ENCODE data around the gene AP3D1.

AP3D1 gene

DNA sequence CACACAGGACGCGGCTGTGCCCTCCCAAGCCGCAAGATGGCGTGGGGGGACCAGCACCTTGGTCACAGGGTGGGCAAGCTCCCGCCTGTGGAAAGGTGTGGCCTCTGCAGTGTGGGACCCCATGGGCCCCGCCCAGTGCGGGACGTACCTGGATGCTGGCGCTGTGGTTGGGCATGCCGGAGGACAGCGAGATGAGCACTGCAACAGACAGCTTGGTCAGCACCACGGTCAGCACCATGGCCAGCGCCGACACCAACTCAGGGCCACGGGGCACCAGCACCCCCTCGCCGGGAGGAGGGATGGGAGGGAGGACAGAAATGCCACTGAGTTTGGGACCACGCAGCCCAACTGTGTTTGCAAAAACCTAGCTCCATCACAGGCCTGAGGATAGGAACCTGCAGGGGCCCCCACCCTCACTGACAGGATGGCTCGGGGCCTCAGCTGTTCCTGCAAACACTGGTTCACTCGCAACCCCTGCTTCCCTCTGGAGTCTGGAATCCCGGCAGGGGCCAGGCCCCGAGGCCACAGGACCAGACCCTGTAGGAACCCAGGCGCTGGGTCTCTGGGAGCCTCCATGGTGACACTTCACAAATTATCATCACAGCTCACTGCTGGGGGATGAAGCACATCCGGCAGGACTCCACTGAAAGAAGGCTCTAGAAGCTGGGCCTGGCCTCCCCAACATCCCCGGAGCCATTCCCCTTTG, 27.5 kb downstream of the AP3D1 start:
- Histone ChIP-seq H3K27me3 (no peaks in the 10 kb centered on the region), H3K4me3 (ENCODE audit: low read depth, low read length) (no peak overlapping the region), H3K9me3 (no peaks in the 10 kb centered on the region), H3K36me3 (peaks cover 73% of the 10 kb centered on the region), H3K4me1 (no peaks in the 10 kb centered on the region)
- no peak for DNase-seq
- TF ChIP-seq, protein P1, sequence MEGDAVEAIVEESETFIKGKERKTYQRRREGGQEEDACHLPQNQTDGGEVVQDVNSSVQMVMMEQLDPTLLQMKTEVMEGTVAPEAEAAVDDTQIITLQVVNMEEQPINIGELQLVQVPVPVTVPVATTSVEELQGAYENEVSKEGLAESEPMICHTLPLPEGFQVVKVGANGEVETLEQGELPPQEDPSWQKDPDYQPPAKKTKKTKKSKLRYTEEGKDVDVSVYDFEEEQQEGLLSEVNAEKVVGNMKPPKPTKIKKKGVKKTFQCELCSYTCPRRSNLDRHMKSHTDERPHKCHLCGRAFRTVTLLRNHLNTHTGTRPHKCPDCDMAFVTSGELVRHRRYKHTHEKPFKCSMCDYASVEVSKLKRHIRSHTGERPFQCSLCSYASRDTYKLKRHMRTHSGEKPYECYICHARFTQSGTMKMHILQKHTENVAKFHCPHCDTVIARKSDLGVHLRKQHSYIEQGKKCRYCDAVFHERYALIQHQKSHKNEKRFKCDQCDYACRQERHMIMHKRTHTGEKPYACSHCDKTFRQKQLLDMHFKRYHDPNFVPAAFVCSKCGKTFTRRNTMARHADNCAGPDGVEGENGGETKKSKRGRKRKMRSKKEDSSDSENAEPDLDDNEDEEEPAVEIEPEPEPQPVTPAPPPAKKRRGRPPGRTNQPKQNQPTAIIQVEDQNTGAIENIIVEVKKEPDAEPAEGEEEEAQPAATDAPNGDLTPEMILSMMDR (IDR thresholded peaks at IDR 0.05; ENCODE audit: low read depth, low read length) = no peak

- DNase-seq = no peak
- Histone ChIP-seq H3K27me3 (no peaks in the 10 kb centered on the region), H3K9me3 (no peaks in the 10 kb centered on the region), H3K4me1 (no peaks in the 10 kb centered on the region), H3K4me3 (ENCODE audit: low read depth, low read length) (no peak overlapping the region), H3K36me3 (peaks cover 81% of the 10 kb centered on the region)
- TF ChIP-seq, protein P1 (IDR thresholded peaks at IDR 0.05; ENCODE audit: low read depth, low read length) = no peak
Observed at GRCh38 chr19:2122982-2123381, 28.4 kb downstream of the AP3D1 start.

DNA sequence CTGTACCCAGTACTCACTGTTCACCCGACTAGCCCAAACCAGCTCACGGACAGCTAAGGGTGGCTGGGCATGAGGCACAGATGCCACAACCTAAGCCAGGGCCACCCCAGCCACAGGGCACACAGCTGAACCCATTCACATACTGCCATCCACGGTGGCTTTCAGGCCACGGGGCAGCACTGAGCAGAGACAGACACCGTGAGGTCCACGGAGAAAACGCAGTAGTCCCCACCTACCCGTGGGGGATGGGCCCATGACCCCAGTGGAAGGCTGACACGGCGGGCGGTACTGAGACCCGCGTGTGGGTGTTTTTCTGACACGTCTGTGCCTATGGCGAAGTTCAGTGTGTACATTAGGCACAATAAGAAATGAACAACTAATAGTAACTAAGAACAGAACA, 29.1 kb downstream of the AP3D1 start:
- no peaks in the 10 kb centered on the region for H3K4me1 ChIP-seq
- no peaks in the 10 kb centered on the region for H3K9me3 ChIP-seq
- no peaks in the 10 kb centered on the region for H3K27me3 ChIP-seq
- peaks cover 81% of the 10 kb centered on the region for H3K36me3 ChIP-seq
- H3K4me3 ChIP-seq (ENCODE audit: low read depth, low read length) = no peak overlapping the region
- no peak for DNase-seq
- TF ChIP-seq, protein P1 (IDR thresholded peaks at IDR 0.05; ENCODE audit: low read depth, low read length) = no peak

DNA sequence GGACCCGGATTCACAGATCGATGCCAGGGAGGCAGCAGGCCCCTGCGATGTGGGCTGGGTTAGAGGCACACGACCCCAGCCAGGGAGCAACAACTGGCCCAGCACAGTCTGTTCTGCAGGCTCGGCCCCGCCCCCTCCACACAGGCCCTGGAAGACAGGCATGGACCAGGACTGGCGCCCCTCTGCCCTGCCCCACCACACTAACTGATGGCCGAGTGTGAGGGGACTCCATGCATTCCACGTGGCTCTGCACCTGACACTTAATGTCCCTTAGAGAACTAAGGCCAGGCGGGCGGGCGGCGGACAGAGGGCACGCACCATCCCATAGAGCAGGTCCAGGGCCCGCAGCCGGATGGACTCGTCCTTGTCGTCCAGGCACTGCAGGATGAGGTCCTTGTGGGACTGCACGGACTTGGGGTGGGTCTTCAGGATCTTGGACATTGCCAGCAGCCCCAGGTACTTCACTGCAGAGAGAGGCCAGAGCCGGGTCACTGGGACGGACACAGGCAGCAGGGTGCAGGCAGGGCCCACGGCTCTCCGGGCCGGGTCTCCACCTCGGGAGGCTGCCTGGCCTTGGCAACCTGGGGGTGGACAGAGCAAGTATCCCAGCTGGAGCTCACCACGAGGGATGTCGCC, 29.8 kb downstream of the AP3D1 start:
- peaks cover 82% of the 10 kb centered on the region for H3K36me3 ChIP-seq
- H3K4me3 ChIP-seq (ENCODE audit: low read depth, low read length) = no peak overlapping the region
- no peaks in the 10 kb centered on the region for H3K9me3 ChIP-seq
- TF ChIP-seq, protein P1 (IDR thresholded peaks at IDR 0.05; ENCODE audit: low read depth, low read length) = no peak
- no peaks in the 10 kb centered on the region for H3K4me1 ChIP-seq
- no peak for DNase-seq
- no peaks in the 10 kb centered on the region for H3K27me3 ChIP-seq

- H3K4me1 ChIP-seq = no peaks in the 10 kb centered on the region
- H3K36me3 ChIP-seq = peaks cover 85% of the 10 kb centered on the region
- H3K9me3 ChIP-seq = no peaks in the 10 kb centered on the region
- no peak overlapping the region for H3K4me3 ChIP-seq (ENCODE audit: low read depth, low read length)
- DNase-seq = no peak
- TF ChIP-seq, protein P1 (IDR thresholded peaks at IDR 0.05; ENCODE audit: low read depth, low read length) = no peak
- no peaks in the 10 kb centered on the region for H3K27me3 ChIP-seq
Observed at GRCh38 chr19:2120821-2121220, 30.5 kb downstream of the AP3D1 start.

Data from BE2C (cell line).